Nephron (organoid): ENCODE data around the gene OTUD7B.

ENCODE experiments used
- H3K27ac Mint-ChIP-seq, 3 experiments: 2 replicates each; pipeline ENCODE4 v1.8.0; 2020; ENCODE audit warnings: mixed read lengths in 3 of 3, mild to moderate bottlenecking in 2 of 3, moderate library complexity in 1 of 3
- H3K27me3 Mint-ChIP-seq: 2 replicates; pipeline ENCODE4 v1.8.0; 2021; ENCODE audit warnings: low read depth, mild to moderate bottlenecking, moderate library complexity, mixed read lengths
- H3K36me3 Mint-ChIP-seq: 2 replicates; pipeline ENCODE4 v1.8.0; 2020; ENCODE audit warnings: low read depth, mixed read lengths
- H3K4me1 Mint-ChIP-seq: 2 replicates; pipeline ENCODE4 v1.8.0; 2020; ENCODE audit warnings: mixed read lengths
- H3K4me3 Mint-ChIP-seq, 3 experiments: 2 replicates each; pipeline ENCODE4 v1.8.0; 2020; ENCODE audit warnings: mild to moderate bottlenecking in 3 of 3, mixed read lengths in 3 of 3, moderate library complexity in 2 of 3
- H3K9me3 Mint-ChIP-seq: 2 replicates; pipeline ENCODE4 v1.8.0; 2020; ENCODE audit warnings: mixed read lengths
- CTCF ChIP-seq, 3 experiments: fragments of 200-600 bp; sonication (generic); IDR thresholded peaks; one replicate each; pipeline ENCODE4 v1.5.0; 2021; ENCODE audit warnings: antibody characterized with exemption in 3 of 3; ENCODE audit not compliant: unreplicated experiment in 3 of 3

Gene OTUD7B

DNA sequence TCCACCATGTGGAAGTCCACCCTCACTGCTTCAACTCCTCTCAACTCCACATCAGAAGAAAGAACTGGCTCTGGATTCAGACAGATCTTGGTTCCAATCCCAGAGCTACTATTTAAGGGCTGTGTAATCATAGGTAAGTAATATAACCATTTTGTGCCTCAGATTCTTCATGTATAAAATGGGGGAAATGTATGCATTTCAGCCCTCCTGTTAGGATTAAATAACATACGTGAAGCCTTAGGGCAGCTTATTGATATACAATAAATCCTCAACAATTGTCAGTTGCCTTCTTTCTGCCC is 23.3 kb downstream of the OTUD7B start:
- peaks cover 51% of the 10 kb centered on the region for H3K4me1 Mint-ChIP-seq
- H3K36me3 Mint-ChIP-seq: peaks cover 23% of the 10 kb centered on the region
- peak overlapping the region; percentile 82 to 93 (median 89) for H3K27ac Mint-ChIP-seq
- H3K9me3 Mint-ChIP-seq: no peaks in the 10 kb centered on the region
- no peak for TF ChIP-seq CTCF (IDR thresholded peaks at IDR 0.05; ENCODE audit: unreplicated experiment in 3 of 3)
- H3K4me3 Mint-ChIP-seq: no peak overlapping the region
- H3K27me3 Mint-ChIP-seq: no peaks in the 10 kb centered on the region

- no peak for TF ChIP-seq CTCF (IDR thresholded peaks at IDR 0.05; ENCODE audit: unreplicated experiment in 3 of 3)
- H3K27ac Mint-ChIP-seq: peak overlapping the region; percentile 82 to 93 (median 89)
- no peaks in the 10 kb centered on the region for H3K9me3 Mint-ChIP-seq
- H3K27me3 Mint-ChIP-seq: no peaks in the 10 kb centered on the region
- H3K4me1 Mint-ChIP-seq: peaks cover 51% of the 10 kb centered on the region
- H3K36me3 Mint-ChIP-seq: peaks cover 23% of the 10 kb centered on the region
- peak overlapping the region; percentile 4 to 37 (median 15) for H3K4me3 Mint-ChIP-seq
These were observed 23.8 kb downstream of the OTUD7B start for GRCh38 chr1:149986486-149987296.

DNA sequence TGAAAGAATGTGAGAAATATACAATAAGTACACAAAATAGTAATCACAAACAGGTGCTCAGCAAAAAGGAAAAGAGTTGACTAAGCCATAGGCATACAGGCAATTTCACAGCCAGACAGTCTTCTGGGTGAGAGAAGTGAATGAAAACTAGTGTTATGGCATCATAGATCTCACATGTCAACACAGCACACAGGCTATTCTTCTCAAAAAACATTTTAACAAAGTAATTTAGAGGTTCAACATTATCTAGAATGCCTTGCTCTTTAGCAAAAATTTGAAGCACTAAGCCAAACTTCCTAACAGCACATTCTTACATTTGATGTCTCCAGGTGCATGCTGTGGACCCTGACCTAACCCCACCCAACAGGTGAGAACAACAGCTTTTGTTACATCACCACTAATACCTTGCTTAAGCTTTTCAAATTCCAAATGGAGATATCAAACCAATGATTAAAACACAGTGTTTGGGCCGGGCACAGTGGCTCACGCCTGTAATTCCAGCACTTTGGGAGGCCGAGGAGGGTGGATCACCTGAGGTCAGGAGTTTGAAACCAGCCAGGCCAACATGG is 30.5 kb downstream of the OTUD7B start:
- Mint-ChIP-seq H3K4me1 (peaks cover 40% of the 10 kb centered on the region), H3K4me3 (no peak overlapping the region), H3K36me3 (peaks cover 25% of the 10 kb centered on the region), H3K9me3 (no peaks in the 10 kb centered on the region), H3K27ac (peak overlapping the region in 2 of 3 experiments; percentile 5 to 7), H3K27me3 (no peaks in the 10 kb centered on the region)
- no peak for TF ChIP-seq CTCF (IDR thresholded peaks at IDR 0.05; ENCODE audit: unreplicated experiment in 3 of 3)

DNA sequence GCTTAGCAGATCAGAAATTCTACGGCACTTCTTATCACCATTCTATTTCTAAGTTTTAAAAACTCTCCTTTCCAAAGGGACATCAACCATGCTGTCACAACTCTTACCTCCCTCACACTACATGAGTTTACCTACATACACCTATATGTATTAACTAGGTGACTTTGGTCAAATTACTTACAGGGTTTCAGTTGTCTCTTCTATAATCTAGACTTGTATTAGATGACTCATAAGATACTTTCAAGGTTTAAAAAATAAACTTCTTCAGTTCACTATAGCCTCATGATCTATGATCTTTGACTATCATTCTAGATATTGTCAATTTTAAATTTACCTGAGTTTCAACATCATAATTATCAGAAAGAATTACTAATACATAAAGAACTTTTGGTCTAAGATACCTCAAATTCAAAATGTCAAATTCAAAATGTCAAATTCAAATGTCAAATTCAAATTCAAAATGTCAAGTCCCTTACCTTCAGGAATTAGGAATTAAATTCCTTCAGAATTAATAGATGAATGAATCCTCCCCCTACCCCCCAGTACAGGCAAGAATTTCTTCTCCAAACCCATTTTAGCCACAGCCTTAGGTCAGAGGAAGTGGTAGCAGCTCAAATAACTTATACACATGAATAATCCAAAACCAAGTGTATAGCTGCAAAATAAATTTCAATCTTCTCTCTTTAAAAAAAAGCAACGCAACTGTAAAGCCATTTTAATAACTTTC is 31.1 kb downstream of the OTUD7B start:
- Mint-ChIP-seq H3K4me3 (no peak overlapping the region), H3K27ac (peak overlapping the region; percentile 5 to 17 (median 7)), H3K4me1 (peaks cover 35% of the 10 kb centered on the region), H3K27me3 (no peaks in the 10 kb centered on the region), H3K9me3 (no peaks in the 10 kb centered on the region), H3K36me3 (peaks cover 29% of the 10 kb centered on the region)
- TF ChIP-seq CTCF (IDR thresholded peaks at IDR 0.05; ENCODE audit: unreplicated experiment in 3 of 3): no peak

GRCh38 chr1:149978547-149979023 is 31.9 kb downstream of the OTUD7B start:
- no peak for TF ChIP-seq CTCF (IDR thresholded peaks at IDR 0.05; ENCODE audit: unreplicated experiment in 3 of 3)
- Mint-ChIP-seq H3K4me3 (no peak overlapping the region), H3K27ac (peak overlapping the region; percentile 26 to 59 (median 54)), H3K27me3 (no peaks in the 10 kb centered on the region), H3K36me3 (peaks cover 29% of the 10 kb centered on the region), H3K9me3 (no peaks in the 10 kb centered on the region), H3K4me1 (peaks cover 27% of the 10 kb centered on the region)
